A673 (cell line): Measurements from ENCODE around the gene RAB18.

Experiments used
- EZH2 ChIP-seq: fragments of 200-600 bp; sonication (generic); IDR thresholded peaks from 2 replicates; pipeline ENCODE4 v1.6.1; 2017; ENCODE audit warnings: borderline replicate concordance, low read depth, mild to moderate bottlenecking, mixed read lengths, antibody characterized with exemption, low read length; ENCODE audit not compliant: poor library complexity, severe bottlenecking
- TF ChIP-seq, protein P1 (sequence below): fragments of 300-800, 200-600 bp; sonication (generic); conservative IDR thresholded peaks from 2 replicates; pipeline ENCODE4 v1.5.1; 2017; ENCODE audit warnings: low read depth, mild to moderate bottlenecking, antibody characterized with exemption, low read length, moderate library complexity, mixed read lengths

GRCh38 chr10:27530477-27530876, 26.4 kb downstream of the RAB18 start:
- TF ChIP-seq, protein P1, sequence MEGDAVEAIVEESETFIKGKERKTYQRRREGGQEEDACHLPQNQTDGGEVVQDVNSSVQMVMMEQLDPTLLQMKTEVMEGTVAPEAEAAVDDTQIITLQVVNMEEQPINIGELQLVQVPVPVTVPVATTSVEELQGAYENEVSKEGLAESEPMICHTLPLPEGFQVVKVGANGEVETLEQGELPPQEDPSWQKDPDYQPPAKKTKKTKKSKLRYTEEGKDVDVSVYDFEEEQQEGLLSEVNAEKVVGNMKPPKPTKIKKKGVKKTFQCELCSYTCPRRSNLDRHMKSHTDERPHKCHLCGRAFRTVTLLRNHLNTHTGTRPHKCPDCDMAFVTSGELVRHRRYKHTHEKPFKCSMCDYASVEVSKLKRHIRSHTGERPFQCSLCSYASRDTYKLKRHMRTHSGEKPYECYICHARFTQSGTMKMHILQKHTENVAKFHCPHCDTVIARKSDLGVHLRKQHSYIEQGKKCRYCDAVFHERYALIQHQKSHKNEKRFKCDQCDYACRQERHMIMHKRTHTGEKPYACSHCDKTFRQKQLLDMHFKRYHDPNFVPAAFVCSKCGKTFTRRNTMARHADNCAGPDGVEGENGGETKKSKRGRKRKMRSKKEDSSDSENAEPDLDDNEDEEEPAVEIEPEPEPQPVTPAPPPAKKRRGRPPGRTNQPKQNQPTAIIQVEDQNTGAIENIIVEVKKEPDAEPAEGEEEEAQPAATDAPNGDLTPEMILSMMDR = no peak
- TF ChIP-seq EZH2 = no peak
